SK-N-SH (cell line): Measurements from ENCODE around the gene GNA14. TPM values are rescaled to one million over a fixed set of nuclear protein-coding genes. Genes with fewer than 3 reads are reported as not detected.

Source experiments
- CTCF ChIA-PET: fragments of 300-600, 350-600 bp; formaldehyde crosslinking; extraction: SDS; loops from one replicate; lab custom pipeline; 2021; lab: Yijun Ruan, JAX
- POLR2A ChIA-PET: fragments of 350-600 bp; sonication (Branson Sonifier 250); formaldehyde crosslinking; extraction: SDS; loops from one replicate; lab custom pipeline; 2020; ENCODE audit warnings: antibody characterized with exemption, inconsistent platforms; lab: Yijun Ruan, JAX
- DNase-seq: peaks from one replicate; pipeline ENCODE4 v3.0.0; 2012
- H2AFZ ChIP-seq: fragments of 200-600 bp; sonication (generic); 2 replicates; pipeline ENCODE4 v1.8.1; 2016; ENCODE audit warnings: antibody characterized with exemption, mild to moderate bottlenecking, low read depth
- H3F3A ChIP-seq: fragments of 200-600 bp; sonication (generic); replicated peaks from 2 replicates; pipeline ENCODE3; 2016; ENCODE audit warnings: antibody characterized with exemption, mild to moderate bottlenecking; ENCODE audit not compliant: insufficient read depth
- H3K27ac ChIP-seq, 2 experiments: fragments of 200-500 bp in 1 of 2; fragments of 200-600 bp in 1 of 2; sonication (Bioruptor generic) in 1 of 2; sonication (generic), shearing (Covaris generic) in 1 of 2; 2 replicates each; pipeline versions ENCODE4 v1.5.1 to v1.6.1; 2014 to 2016; ENCODE audit warnings: low read depth in 2 of 2, inconsistent platforms in 1 of 2, low read length in 1 of 2, mild to moderate bottlenecking in 1 of 2, mixed read lengths in 1 of 2
- H3K27me3 ChIP-seq: fragments of 200-600 bp; sonication (generic), shearing (Covaris generic); 2 replicates; pipeline ENCODE4 v1.6.1; 2016; ENCODE audit warnings: mixed run types; ENCODE audit not compliant: insufficient read depth
- H3K36me3 ChIP-seq, 2 experiments: fragments of 200-500 bp in 1 of 2; fragments of 200-600 bp in 1 of 2; sonication (Bioruptor generic) in 1 of 2; sonication (generic) in 1 of 2; replicated peaks in 1 of 2; 2 replicates each; pipeline versions ENCODE3 to v1.5.1; 2014 to 2016; ENCODE audit warnings: low read length in 1 of 2, mild to moderate bottlenecking in 1 of 2; ENCODE audit not compliant: insufficient read depth in 2 of 2, control insufficient read depth in 1 of 2
- H3K4me1 ChIP-seq, 2 experiments: fragments of 200-500 bp in 1 of 2; fragments of 200-600 bp in 1 of 2; sonication (Bioruptor generic) in 1 of 2; sonication (generic), shearing (Covaris generic) in 1 of 2; 2 replicates each; pipeline versions ENCODE4 v1.5.1 to v1.6.1; 2014 to 2016; ENCODE audit warnings: low read depth in 1 of 2, low read length in 1 of 2, mixed run types in 1 of 2; ENCODE audit not compliant: insufficient read depth in 2 of 2, control insufficient read depth in 1 of 2
- H3K4me2 ChIP-seq: fragments of 200-600 bp; sonication (generic), shearing (Covaris generic); 2 replicates; pipeline ENCODE4 v1.6.1; 2017; ENCODE audit warnings: mixed run types
- H3K4me3 ChIP-seq, 2 experiments: fragments of 200-500 bp in 1 of 2; fragments of 200-600 bp in 1 of 2; sonication (Bioruptor generic) in 1 of 2; sonication (generic), shearing (Covaris generic) in 1 of 2; 2 replicates each; pipeline versions ENCODE4 v1.5.1 to v1.8.1; 2014 to 2016; ENCODE audit warnings: low read depth in 2 of 2, inconsistent platforms in 1 of 2, low read length in 1 of 2, mild to moderate bottlenecking in 1 of 2, mixed read lengths in 1 of 2, moderate library complexity in 1 of 2
- H3K79me2 ChIP-seq: fragments of 200-600 bp; sonication (generic); 2 replicates; pipeline ENCODE4 v1.8.1; 2017; ENCODE audit warnings: mild to moderate bottlenecking; ENCODE audit not compliant: insufficient read depth
- H3K9ac ChIP-seq: fragments of 200-600 bp; sonication (generic); 2 replicates; pipeline ENCODE4 v1.6.1; 2017; ENCODE audit warnings: mixed run types
- H3K9me2 ChIP-seq: fragments of 200-600 bp; sonication (generic); 2 replicates; pipeline ENCODE4 v1.6.1; 2017; ENCODE audit warnings: mixed run types
- H3K9me3 ChIP-seq: fragments of 200-600 bp; sonication (generic); 2 replicates; pipeline ENCODE4 v1.6.1; 2017; ENCODE audit warnings: mixed run types, mild to moderate bottlenecking, moderate library complexity
- H4K20me1 ChIP-seq: fragments of 200-600 bp; sonication (generic); 2 replicates; pipeline ENCODE4 v1.6.1; 2017; ENCODE audit warnings: mild to moderate bottlenecking, mixed run types; ENCODE audit not compliant: insufficient read depth
- ELF1 ChIP-seq: IDR thresholded peaks from 2 replicates; pipeline ENCODE4 v1.4.0; 2012
- EP300 ChIP-seq, 2 experiments: IDR thresholded peaks; 2 replicates each; pipeline versions ENCODE4 v1.4.0 to v1.6.1; 2012; ENCODE audit warnings: borderline replicate concordance in 1 of 2, low read depth in 1 of 2, low read length in 1 of 2
- EZH2phosphoT487 ChIP-seq: fragments of 200-600 bp; sonication (generic); IDR thresholded peaks from 2 replicates; pipeline ENCODE4 v1.6.1; 2017; ENCODE audit warnings: low read depth, mixed run types, mild to moderate bottlenecking, antibody characterized with exemption, moderate library complexity, borderline replicate concordance
- FOXJ3 ChIP-seq: sonication (generic); formaldehyde crosslinking; IDR thresholded peaks from 2 replicates; pipeline ENCODE4 v1.5.1; 2020; ENCODE audit warnings: mild to moderate bottlenecking, missing genetic modification reagents
- GATA2 ChIP-seq: sonication (generic); formaldehyde crosslinking; IDR thresholded peaks from 2 replicates; pipeline ENCODE4 v1.5.0; 2020; ENCODE audit warnings: mild to moderate bottlenecking, missing genetic modification reagents
- MAX ChIP-seq: IDR thresholded peaks from 2 replicates; pipeline ENCODE4 v1.4.0; 2012; ENCODE audit warnings: low read depth
- MXI1 ChIP-seq: IDR thresholded peaks from 2 replicates; pipeline ENCODE4 v1.6.1; 2012; ENCODE audit warnings: mild to moderate bottlenecking, low read depth, low read length, improper control_type of control experiment
- NFIC ChIP-seq: IDR thresholded peaks from 2 replicates; pipeline ENCODE4 v1.4.0; 2012; ENCODE audit warnings: borderline replicate concordance
- NRF1 ChIP-seq: IDR thresholded peaks from 2 replicates; pipeline ENCODE4 v1.6.1; 2012; ENCODE audit warnings: low read depth, mild to moderate bottlenecking, low read length
- POLR2AphosphoS5 ChIP-seq: IDR thresholded peaks from 2 replicates; pipeline ENCODE4 v1.6.1; 2012; ENCODE audit warnings: low read depth, low read length
- RAD21 ChIP-seq: IDR thresholded peaks from 2 replicates; pipeline ENCODE4 v1.6.1; 2012; ENCODE audit warnings: mild to moderate bottlenecking, low read length
- RFX5 ChIP-seq: IDR thresholded peaks from 2 replicates; pipeline ENCODE4 v1.6.1; 2012; ENCODE audit warnings: mild to moderate bottlenecking, improper control_type of control experiment, low read length
- SIN3A ChIP-seq: IDR thresholded peaks from 2 replicates; pipeline ENCODE4 v1.6.1; 2012; ENCODE audit warnings: low read depth, mild to moderate bottlenecking, low read length, moderate library complexity, borderline replicate concordance
- SMC3 ChIP-seq: IDR thresholded peaks from 2 replicates; pipeline ENCODE4 v1.6.1; 2012; ENCODE audit warnings: low read depth, low read length, improper control_type of control experiment
- TAF1 ChIP-seq: IDR thresholded peaks from 2 replicates; pipeline ENCODE4 v1.6.1; 2012; ENCODE audit warnings: low read depth, mild to moderate bottlenecking, low read length, moderate library complexity, borderline replicate concordance
- TEAD4 ChIP-seq: IDR thresholded peaks from 2 replicates; pipeline ENCODE4 v1.4.0; 2012; ENCODE audit warnings: mild to moderate bottlenecking, borderline replicate concordance; ENCODE audit not compliant: insufficient read depth
- USF1 ChIP-seq: IDR thresholded peaks from 2 replicates; pipeline ENCODE4 v1.4.0; 2012; ENCODE audit warnings: low read depth, borderline replicate concordance
- YY1 ChIP-seq: IDR thresholded peaks from 2 replicates; pipeline ENCODE4 v1.4.0; 2012; ENCODE audit warnings: low read depth, mild to moderate bottlenecking
- ZBTB33 ChIP-seq: IDR thresholded peaks from 2 replicates; pipeline ENCODE4 v1.4.0; 2012; ENCODE audit warnings: low read depth, borderline replicate concordance
- WGBS: methylation state at CpG from one replicate; pipeline ENCODE4 v1.1.6; 2017; ENCODE audit warnings: low lambda C conversion rate; 5-methylcytosine and 5-hydroxymethylcytosine counted together
- polyA plus RNA-seq, 3 experiments: library from polyadenylated mRNA; depleted of rRNA; stranded (reverse); fragments of >200 nt; gene quantifications; 2 replicates each; pipeline ENCODE4 v1.2.3, GENCODE V29; 2012
- TF ChIP-seq, protein P1 (sequence below): fragments of 150-350 bp; IDR thresholded peaks from 2 replicates; pipeline ENCODE4 v1.6.1; 2016; ENCODE audit warnings: mild to moderate bottlenecking, low read depth, low read length

The GNA14 gene
- polyA plus RNA-seq, 1 of the 3 experiments (the other 2 are of a cell fraction), result 0.15 TPM

DNA sequence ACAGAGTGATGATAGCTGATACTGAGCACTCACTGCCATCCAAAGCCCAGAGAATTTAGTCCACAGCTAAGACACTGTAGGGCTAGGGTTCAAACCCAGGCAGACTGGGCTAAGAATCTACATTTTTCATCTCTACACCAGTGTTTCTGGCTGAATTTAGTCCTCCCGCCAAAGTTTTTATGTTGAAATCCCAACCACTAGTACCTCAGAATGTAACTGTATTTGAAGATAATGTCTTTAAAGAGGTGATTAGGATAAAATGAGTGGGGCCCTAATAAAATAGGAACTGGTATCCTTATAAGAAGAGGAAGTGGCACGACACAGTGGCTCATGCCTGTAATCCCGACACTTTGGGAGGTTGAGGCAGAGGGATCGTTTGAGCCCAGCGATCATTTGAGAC, 4.3 kb downstream of the GNA14 start:
- no peaks in the 10 kb centered on the region for H3K27me3 ChIP-seq
- H3K4me3 ChIP-seq, result no peak overlapping the region
- no peaks in the 10 kb centered on the region for H3K9me2 ChIP-seq
- CTCF ChIA-PET, result interaction anchor here (1.5 kb wide), 1 partner anchor 44 kb away, joined by 3 read pairs; no protein-coding TSS in a partner anchor
- TF ChIP-seq RFX5, result no peak
- no peak for TF ChIP-seq NFIC
- no peak for TF ChIP-seq ZBTB33
- no peak for TF ChIP-seq EP300 (IDR thresholded peaks at IDR 0.05; ENCODE audit: borderline replicate concordance in 1 of 2, low read depth in 1 of 2, low read length in 1 of 2)
- no peak for TF ChIP-seq NRF1
- TF ChIP-seq EZH2phosphoT487, result no peak
- TF ChIP-seq MXI1, result no peak
- TF ChIP-seq GATA2, result no peak
- no peak for TF ChIP-seq USF1
- TF ChIP-seq POLR2AphosphoS5, result no peak
- no peak for TF ChIP-seq YY1
- TF ChIP-seq ELF1, result no peak
- TF ChIP-seq, protein P1, sequence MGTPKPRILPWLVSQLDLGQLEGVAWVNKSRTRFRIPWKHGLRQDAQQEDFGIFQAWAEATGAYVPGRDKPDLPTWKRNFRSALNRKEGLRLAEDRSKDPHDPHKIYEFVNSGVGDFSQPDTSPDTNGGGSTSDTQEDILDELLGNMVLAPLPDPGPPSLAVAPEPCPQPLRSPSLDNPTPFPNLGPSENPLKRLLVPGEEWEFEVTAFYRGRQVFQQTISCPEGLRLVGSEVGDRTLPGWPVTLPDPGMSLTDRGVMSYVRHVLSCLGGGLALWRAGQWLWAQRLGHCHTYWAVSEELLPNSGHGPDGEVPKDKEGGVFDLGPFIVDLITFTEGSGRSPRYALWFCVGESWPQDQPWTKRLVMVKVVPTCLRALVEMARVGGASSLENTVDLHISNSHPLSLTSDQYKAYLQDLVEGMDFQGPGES, result no peak
- no peak for TF ChIP-seq TAF1
- no peak for TF ChIP-seq RAD21
- TF ChIP-seq MAX, result no peak
- TF ChIP-seq SIN3A, result no peak
- TF ChIP-seq FOXJ3 (CRISPR knock-in tag), result no peak
- TF ChIP-seq SMC3, result no peak
- no peak for TF ChIP-seq TEAD4
- TF ChIP-seq, all 33 proteins: peak for 0
- Histone ChIP-seq H3K79me2 (no peaks in the 10 kb centered on the region), H3K27ac (no peak overlapping the region), H4K20me1 (no peaks in the 10 kb centered on the region), H3K36me3 (no peaks in the 10 kb centered on the region), H2AFZ (no peak overlapping the region), H3K9me3 (no peaks in the 10 kb centered on the region), H3K9ac (no peak overlapping the region), H3K4me2 (no peak overlapping the region), H3K4me1 (peaks cover 9 to 20% of the 10 kb centered on the region in 2 experiments; a peak in 2 of 4 replicates), H3F3A (no peaks in the 10 kb centered on the region)
- POLR2A ChIA-PET, result no interaction called here
- DNase-seq, result no peak
- 92% methylated on average over 5 of the region's 5 CpGs for WGBS
